Rectal smooth muscle tissue (tissue), 1 donor: Measurements from ENCODE around the gene BCKDK.

ENCODE experiments used
- H3K27ac ChIP-seq: one replicate; pipeline ENCODE4 v1.7.0; 2013; ENCODE audit warnings: low read depth, low read length, inconsistent platforms
- H3K27me3 ChIP-seq: one replicate; pipeline ENCODE4 v1.7.0; 2013; ENCODE audit warnings: low read length; ENCODE audit not compliant: control insufficient read depth, insufficient read depth
- H3K36me3 ChIP-seq: one replicate; pipeline ENCODE4 v1.7.0; 2013; ENCODE audit warnings: low read length; ENCODE audit not compliant: control insufficient read depth, insufficient read depth
- H3K4me1 ChIP-seq: one replicate; pipeline ENCODE4 v1.7.0; 2013; ENCODE audit warnings: low read length; ENCODE audit not compliant: control insufficient read depth, insufficient read depth
- H3K4me3 ChIP-seq: one replicate; pipeline ENCODE4 v1.7.0; 2013; ENCODE audit warnings: low read length
- H3K9ac ChIP-seq: one replicate; pipeline ENCODE4 v1.7.0; 2013; ENCODE audit warnings: low read length

The BCKDK gene

DNA sequence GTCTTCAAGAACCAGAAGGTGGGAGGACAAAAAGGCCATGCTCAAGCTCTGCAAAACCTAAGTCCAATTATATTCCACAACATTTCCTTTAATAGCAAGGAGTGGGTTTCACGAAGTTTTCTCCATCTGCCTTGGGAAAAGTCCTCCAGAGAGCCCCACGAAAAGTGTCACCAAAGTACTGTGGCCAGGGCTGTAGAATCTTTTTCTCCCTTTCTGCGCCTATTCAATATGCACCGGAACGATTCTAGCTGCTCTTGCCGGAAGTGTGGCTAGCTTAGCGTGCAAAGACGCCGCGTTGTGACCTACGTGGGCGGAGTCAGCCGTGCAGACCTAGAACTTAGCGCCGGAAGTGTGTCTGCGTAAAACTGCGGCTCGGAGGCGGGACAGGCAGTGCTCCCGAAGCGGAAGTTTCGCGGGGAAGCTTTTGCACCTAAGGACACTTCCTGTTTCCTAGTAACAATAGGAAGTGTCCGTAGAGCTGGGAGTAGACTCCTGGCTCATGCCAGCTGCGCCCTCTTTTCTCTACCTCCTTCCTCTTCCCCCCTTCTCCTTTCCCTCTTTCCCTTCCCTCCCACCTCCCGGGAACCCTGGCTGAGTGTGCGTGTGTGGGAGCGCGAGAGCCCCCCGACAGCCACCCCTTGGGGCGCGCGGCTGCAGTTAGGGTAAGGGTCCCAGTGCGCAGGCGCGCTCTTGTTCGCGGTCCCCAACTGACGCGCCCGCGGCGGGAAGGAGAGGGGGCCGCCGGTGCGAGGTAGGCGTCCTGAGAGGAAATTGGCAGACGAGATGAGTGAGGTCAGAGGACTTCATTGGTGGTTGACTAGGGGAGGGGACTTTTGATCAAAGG, 34.0 kb upstream of the BCKDK start, which contains the start of the genes ZNF646 and ZNF668:
ZNF646 (plus strand) TSS at position 453 of the 844 bp plus-strand sequence. CDS start 1,903 bp downstream, outside the sequence.
ZNF668 (minus strand) TSS at position 271 of the 844 bp plus-strand sequence. CDS start 9,781 bp downstream, outside the sequence.
- Histone ChIP-seq H3K36me3 (peaks cover 22% of the 10 kb centered on the region), H3K4me3 (peak within 1 kb of the TSS; percentile 86), H3K27me3 (no peaks in the 10 kb centered on the region), H3K4me1 (peaks cover 10% of the 10 kb centered on the region), H3K9ac (peak within 1 kb of the TSS; percentile 88), H3K27ac (peak within 1 kb of the TSS; percentile 86)

GRCh38 chr16:31074814-31075183, 33.4 kb upstream of the BCKDK start:
- peaks cover 28% of the 10 kb centered on the region for H3K36me3 ChIP-seq
- H3K27me3 ChIP-seq: no peaks in the 10 kb centered on the region
- peak overlapping the region; percentile 86 for H3K27ac ChIP-seq
- H3K4me1 ChIP-seq: peaks cover 10% of the 10 kb centered on the region
- peak overlapping the region; percentile 86 for H3K4me3 ChIP-seq
- peak overlapping the region; percentile 88 for H3K9ac ChIP-seq

DNA sequence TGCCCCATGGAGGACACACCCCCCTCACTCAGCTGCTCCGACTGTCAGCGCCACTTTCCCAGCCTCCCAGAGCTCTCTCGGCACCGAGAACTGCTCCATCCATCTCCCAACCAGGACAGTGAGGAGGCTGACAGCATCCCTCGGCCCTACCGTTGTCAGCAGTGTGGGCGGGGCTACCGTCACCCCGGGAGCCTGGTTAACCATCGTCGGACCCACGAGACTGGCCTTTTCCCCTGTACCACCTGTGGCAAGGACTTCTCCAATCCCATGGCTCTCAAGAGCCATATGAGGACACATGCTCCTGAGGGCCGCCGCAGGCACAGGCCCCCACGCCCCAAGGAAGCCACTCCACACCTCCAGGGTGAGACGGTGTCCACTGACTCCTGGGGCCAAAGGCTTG, 31.9 kb upstream of the BCKDK start:
- Histone ChIP-seq H3K27ac (no peak overlapping the region), H3K9ac (no peak overlapping the region), H3K27me3 (no peaks in the 10 kb centered on the region), H3K36me3 (peaks cover 40% of the 10 kb centered on the region), H3K4me3 (no peak overlapping the region), H3K4me1 (peaks cover 10% of the 10 kb centered on the region)

DNA sequence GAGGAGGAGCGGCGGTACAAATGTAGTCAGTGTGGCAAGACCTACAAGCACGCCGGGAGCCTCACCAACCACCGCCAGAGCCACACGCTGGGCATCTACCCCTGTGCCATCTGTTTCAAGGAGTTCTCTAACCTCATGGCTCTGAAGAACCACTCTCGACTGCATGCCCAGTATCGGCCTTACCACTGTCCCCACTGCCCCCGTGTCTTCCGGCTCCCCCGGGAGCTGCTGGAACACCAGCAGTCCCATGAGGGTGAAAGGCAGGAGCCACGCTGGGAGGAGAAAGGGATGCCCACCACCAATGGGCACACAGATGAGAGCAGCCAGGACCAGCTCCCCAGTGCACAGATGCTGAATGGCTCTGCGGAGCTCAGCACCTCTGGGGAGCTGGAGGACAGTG, 31.2 kb upstream of the BCKDK start:
- no peak overlapping the region for H3K4me3 ChIP-seq
- no peak overlapping the region for H3K27ac ChIP-seq
- H3K9ac ChIP-seq: no peak overlapping the region
- H3K36me3 ChIP-seq: peaks cover 40% of the 10 kb centered on the region
- H3K27me3 ChIP-seq: no peaks in the 10 kb centered on the region
- peaks cover 10% of the 10 kb centered on the region for H3K4me1 ChIP-seq

GRCh38 chr16:31077592-31078396, 30.4 kb upstream of the BCKDK start:
- Histone ChIP-seq H3K27ac (no peak overlapping the region), H3K9ac (no peak overlapping the region), H3K4me3 (no peak overlapping the region), H3K4me1 (peaks cover 3% of the 10 kb centered on the region), H3K36me3 (peaks cover 40% of the 10 kb centered on the region), H3K27me3 (no peaks in the 10 kb centered on the region)

DNA sequence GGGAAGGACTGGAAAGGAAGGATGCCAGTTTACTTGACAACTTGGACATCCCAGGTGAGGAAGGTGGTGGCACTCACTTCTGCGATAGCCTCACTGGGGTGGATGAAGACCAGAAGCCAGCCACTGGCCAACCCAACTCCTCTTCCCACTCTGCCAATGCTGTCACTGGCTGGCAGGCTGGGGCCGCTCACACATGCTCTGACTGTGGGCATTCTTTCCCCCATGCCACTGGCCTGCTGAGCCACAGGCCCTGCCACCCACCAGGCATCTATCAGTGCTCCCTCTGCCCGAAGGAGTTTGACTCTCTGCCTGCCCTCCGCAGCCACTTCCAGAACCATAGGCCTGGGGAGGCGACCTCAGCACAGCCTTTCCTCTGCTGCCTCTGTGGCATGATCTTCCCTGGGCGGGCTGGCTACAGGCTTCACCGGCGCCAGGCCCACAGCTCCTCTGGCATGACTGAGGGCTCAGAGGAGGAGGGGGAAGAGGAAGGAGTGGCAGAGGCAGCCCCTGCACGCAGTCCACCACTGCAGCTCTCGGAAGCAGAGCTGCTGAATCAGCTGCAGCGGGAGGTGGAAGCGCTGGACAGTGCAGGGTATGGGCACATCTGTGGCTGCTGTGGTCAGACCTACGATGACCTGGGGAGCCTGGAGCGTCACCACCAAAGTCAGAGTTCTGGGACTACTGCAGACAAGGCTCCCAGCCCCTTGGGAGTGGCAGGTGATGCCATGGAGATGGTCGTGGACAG, 29.4 kb upstream of the BCKDK start:
- Histone ChIP-seq H3K27ac (no peak overlapping the region), H3K4me3 (no peak overlapping the region), H3K27me3 (no peaks in the 10 kb centered on the region), H3K9ac (no peak overlapping the region), H3K4me1 (peaks cover 3% of the 10 kb centered on the region), H3K36me3 (peaks cover 40% of the 10 kb centered on the region)

DNA sequence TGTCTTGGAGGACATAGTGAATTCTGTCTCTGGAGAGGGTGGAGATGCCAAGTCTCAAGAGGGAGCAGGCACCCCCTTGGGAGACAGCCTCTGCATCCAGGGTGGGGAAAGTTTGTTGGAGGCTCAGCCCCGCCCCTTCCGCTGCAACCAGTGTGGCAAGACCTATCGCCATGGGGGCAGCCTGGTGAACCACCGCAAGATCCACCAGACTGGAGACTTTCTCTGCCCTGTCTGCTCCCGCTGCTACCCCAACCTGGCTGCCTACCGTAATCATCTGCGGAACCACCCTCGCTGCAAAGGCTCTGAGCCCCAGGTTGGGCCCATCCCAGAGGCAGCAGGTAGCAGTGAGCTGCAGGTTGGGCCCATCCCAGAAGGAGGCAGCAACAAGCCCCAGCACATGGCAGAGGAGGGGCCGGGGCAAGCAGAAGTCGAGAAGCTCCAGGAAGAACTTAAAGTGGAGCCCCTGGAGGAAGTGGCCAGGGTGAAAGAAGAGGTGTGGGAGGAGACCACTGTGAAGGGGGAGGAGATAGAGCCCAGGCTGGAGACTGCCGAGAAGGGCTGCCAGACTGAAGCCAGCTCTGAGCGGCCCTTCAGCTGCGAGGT, 28.7 kb upstream of the BCKDK start:
- Histone ChIP-seq H3K27me3 (no peaks in the 10 kb centered on the region), H3K4me3 (no peak overlapping the region), H3K36me3 (peaks cover 45% of the 10 kb centered on the region), H3K27ac (no peak overlapping the region), H3K9ac (no peak overlapping the region), H3K4me1 (peaks cover 3% of the 10 kb centered on the region)

DNA sequence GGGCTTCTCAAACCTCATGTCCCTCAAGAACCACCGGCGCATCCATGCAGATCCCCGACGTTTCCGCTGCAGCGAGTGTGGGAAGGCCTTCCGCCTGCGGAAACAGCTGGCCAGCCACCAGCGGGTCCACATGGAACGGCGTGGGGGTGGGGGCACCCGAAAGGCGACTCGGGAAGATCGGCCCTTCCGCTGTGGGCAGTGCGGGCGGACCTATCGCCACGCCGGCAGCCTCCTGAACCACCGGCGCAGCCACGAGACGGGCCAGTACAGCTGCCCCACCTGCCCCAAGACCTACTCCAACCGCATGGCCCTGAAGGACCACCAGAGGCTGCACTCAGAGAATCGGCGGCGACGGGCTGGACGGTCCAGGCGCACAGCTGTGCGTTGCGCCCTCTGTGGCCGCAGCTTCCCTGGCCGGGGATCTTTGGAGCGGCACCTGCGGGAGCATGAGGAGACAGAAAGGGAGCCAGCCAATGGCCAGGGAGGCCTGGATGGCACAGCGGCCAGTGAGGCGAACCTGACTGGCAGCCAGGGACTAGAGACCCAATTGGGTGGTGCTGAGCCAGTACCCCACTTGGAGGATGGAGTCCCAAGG, 28.1 kb upstream of the BCKDK start:
- Histone ChIP-seq H3K27me3 (no peaks in the 10 kb centered on the region), H3K27ac (no peak overlapping the region), H3K4me1 (no peaks in the 10 kb centered on the region), H3K9ac (no peak overlapping the region), H3K36me3 (peaks cover 45% of the 10 kb centered on the region), H3K4me3 (no peak overlapping the region)

GRCh38 chr16:31080756-31081419, 27.3 kb upstream of the BCKDK start:
- Histone ChIP-seq H3K4me1 (no peaks in the 10 kb centered on the region), H3K27me3 (no peaks in the 10 kb centered on the region), H3K36me3 (peaks cover 45% of the 10 kb centered on the region), H3K27ac (no peak overlapping the region), H3K9ac (no peak overlapping the region), H3K4me3 (no peak overlapping the region)

DNA sequence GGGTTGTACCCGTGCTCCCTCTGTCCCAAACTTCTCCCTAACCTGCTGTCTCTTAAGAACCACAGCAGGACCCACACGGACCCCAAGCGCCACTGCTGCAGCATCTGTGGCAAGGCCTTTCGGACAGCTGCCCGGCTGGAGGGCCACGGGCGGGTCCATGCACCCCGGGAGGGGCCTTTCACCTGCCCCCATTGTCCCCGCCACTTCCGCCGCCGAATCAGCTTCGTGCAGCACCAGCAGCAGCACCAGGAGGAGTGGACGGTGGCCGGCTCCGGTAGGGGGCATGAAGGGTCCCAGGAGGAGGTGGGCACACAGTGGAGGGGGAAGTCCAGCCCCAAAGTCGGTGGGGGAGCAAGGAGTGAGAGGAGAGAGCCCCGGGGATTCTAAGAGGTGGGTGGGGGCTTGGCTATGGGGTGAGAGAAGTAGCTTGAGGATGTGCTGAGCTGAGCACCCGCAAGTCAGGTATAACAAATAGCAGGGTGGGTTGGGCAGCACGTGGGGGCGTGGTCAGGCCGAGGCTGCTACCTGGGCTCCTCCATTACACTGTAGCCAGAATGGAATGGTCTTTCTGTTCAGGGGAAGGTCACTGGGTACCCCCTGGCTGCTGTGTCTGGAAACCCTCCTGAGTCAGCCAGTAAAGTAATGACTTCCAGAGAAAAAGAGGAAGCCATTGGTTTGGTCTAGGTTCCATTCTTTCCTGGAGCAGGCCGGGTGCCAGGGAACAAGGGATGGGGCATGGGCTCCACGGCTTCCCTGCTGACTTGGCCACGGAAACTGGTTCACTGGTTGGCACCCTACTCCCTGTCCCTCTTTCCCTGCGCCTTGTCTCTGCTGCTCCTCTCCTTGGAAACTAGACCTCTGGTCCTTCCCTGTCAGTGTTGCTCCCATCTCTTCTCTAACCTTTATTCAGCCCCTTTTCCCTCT, 26.5 kb upstream of the BCKDK start:
- peaks cover 45% of the 10 kb centered on the region for H3K36me3 ChIP-seq
- no peak overlapping the region for H3K4me3 ChIP-seq
- H3K9ac ChIP-seq: no peak overlapping the region
- H3K27ac ChIP-seq: no peak overlapping the region
- H3K4me1 ChIP-seq: no peaks in the 10 kb centered on the region
- no peaks in the 10 kb centered on the region for H3K27me3 ChIP-seq
